ENCODE results near the gene SLC34A1.

- TF ChIP-seq, protein P1, sequence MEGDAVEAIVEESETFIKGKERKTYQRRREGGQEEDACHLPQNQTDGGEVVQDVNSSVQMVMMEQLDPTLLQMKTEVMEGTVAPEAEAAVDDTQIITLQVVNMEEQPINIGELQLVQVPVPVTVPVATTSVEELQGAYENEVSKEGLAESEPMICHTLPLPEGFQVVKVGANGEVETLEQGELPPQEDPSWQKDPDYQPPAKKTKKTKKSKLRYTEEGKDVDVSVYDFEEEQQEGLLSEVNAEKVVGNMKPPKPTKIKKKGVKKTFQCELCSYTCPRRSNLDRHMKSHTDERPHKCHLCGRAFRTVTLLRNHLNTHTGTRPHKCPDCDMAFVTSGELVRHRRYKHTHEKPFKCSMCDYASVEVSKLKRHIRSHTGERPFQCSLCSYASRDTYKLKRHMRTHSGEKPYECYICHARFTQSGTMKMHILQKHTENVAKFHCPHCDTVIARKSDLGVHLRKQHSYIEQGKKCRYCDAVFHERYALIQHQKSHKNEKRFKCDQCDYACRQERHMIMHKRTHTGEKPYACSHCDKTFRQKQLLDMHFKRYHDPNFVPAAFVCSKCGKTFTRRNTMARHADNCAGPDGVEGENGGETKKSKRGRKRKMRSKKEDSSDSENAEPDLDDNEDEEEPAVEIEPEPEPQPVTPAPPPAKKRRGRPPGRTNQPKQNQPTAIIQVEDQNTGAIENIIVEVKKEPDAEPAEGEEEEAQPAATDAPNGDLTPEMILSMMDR (conservative IDR thresholded peaks at IDR 0.05; ENCODE audit: low read length), result no peak
- TF ChIP-seq EZH2phosphoT487 (IDR thresholded peaks at IDR 0.05; ENCODE audit: borderline replicate concordance), result no peak
Measured at GRCh38 chr5:177359860-177360259, 24.4 kb upstream of the SLC34A1 start.

Data from Loucy (cell line).